ENCODE measurements around the gene B3GNT3. TPM values are rescaled to one million over a fixed set of nuclear protein-coding genes. Genes with fewer than 3 reads are reported as not detected.

The B3GNT3 gene, protein sequence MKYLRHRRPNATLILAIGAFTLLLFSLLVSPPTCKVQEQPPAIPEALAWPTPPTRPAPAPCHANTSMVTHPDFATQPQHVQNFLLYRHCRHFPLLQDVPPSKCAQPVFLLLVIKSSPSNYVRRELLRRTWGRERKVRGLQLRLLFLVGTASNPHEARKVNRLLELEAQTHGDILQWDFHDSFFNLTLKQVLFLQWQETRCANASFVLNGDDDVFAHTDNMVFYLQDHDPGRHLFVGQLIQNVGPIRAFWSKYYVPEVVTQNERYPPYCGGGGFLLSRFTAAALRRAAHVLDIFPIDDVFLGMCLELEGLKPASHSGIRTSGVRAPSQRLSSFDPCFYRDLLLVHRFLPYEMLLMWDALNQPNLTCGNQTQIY
- total RNA-seq, result not detected in 2 replicates

DNA sequence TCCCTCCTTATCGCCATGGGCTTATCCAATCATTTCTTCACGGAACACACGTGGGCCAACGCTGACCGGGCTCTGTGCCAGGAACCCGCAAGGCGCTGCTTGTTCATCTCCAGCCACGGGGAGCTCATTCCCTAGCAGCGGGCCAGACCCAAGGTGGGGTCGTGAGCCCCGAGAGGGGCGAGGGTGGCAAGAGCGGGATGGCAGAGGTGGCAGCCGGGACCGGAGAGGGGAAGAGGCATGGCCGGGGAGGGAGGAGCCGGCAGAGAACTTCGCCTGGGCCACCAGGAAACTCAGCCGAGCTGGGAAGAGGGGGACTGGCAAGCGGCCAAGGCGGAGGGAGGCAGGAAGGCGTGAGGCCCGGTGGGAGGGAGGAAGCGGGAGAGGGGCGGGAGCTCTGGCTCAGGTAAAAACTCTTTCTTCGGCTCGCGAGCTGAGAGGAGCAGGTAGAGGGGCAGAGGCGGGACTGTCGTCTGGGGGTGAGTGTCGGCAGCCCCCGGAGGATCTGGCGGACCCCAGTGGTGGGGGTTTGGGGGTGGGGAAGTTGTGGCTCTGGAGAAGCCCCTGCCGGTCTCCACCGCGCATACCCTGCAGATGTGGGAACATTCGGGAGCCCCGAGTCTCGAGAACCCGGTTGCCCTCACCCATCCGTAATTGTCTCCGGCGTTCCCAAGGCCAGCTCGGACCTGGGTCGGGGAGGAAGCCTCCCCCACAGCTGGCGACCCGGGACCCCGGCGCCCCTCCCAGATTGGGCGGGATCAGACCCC is at the start of gene B3GNT3:
Gene B3GNT3, plus strand, starts transcription at position 408 of the 764 bp plus-strand sequence. CDS start 12,670 bp downstream, outside the sequence.

DNA sequence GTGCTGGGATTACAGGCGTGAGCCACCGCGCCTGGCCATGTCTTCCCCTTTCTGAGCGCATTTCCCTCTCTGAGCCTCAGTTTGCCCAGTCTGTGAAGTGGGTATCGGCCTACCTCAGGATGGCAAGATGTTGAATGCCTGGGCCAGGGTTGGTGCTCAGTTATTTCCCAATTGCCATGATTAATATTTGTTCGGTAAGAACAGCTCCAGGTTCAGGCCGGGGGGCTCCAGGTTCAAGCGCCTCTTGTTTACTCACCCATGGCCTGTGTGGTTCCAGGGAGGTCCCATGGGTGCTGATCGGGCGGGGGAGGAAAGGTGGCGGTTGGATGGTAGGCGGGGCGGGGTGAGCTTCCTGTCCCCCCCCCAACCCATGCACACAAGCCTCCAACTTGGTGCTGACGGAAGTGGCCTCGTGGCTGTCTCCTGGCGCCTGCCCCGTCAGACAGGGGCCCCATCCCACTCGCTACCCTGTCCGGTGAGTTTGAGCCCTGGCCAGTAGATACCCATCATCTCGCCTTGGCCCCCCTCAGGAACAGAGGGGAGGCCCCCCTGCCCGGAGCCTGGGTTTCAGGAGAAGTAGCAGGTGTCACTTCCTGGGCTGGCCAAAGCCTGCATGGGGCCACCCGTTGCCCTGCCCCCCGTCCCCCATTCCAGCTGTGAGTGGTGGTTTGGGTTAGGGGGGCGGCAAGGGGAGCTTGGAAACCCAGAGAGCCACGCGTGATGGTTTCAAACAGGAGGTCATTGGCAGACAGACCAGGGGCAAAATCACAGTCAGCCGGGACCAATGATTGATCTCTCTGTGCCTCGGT is 43.6 kb upstream of the B3GNT3 start, which contains the start of gene FCHO1:
Gene FCHO1, plus strand, starts transcription at position 375 of the 809 bp plus-strand sequence. CDS start 3,688 bp downstream, outside the sequence.

DNA sequence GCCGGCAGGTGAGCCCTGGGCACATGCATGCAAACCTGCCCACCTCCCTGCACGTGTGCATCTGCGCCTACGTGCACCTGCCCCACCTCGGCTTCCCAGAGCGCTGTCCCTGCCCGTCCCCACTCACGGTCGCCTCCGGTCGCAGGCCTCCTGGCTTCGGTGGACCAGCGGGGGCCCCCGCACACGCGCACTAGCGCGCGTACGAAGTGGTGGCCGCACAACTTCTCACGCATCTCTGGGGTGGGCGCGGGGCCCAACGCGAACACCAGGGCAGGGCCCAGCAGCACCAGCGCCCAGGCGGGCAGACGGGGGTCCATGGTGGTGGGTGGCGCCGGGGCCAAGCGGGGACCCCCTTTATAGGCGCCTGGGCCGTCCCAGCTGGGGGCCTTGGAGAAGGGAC is 26.3 kb downstream of the B3GNT3 start, which contains the start of gene INSL3:
Gene INSL3, minus strand, starts transcription at position 330 of the 400 bp plus-strand sequence. Its CDS starts 13 bp downstream, at position 317.

DNA sequence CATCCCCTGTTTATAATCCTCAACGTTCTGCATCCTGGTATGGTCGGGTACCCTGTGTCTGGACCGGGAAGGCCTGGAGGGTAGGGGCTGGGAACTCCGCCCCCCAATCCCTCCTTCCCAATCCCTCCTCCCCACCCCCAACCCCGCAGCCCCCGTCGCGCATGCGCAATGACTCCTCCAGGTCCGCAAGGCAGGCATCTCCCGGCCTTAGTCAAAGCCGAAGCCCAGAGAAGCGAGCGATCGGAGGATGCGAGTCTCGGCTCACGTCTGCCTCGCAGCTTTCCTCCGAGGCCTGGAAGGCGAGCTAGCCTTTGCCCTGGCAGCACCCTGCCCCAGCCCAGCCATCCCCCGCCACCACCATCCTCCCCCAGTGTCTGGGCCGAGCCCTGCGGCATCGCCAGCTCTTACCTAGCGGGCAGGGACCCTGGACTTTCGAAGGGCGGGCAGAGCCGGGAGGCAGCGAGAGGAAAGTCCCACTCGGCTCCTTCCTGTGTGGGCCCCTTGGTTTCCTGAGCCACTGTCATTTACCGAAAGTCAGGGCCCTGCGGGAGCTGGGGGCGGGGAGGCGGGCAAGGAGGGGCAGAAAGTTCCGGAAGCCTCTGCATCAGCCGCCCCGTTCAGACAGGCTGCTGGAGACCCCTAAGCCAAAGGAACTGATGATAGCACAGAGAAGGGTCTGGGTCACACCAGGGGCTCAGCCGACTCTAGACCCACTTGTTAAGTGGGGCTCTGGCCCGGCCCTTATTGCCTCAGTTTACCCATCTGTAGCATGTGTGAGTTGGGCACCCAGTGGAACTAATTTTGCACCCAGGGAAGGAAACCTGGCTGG is 52.8 kb downstream of the B3GNT3 start, which contains the start of gene JAK3:
Gene JAK3, minus strand, starts transcription at position 445 of the 829 bp plus-strand sequence. CDS start 3,565 bp downstream, outside the sequence.

DNA sequence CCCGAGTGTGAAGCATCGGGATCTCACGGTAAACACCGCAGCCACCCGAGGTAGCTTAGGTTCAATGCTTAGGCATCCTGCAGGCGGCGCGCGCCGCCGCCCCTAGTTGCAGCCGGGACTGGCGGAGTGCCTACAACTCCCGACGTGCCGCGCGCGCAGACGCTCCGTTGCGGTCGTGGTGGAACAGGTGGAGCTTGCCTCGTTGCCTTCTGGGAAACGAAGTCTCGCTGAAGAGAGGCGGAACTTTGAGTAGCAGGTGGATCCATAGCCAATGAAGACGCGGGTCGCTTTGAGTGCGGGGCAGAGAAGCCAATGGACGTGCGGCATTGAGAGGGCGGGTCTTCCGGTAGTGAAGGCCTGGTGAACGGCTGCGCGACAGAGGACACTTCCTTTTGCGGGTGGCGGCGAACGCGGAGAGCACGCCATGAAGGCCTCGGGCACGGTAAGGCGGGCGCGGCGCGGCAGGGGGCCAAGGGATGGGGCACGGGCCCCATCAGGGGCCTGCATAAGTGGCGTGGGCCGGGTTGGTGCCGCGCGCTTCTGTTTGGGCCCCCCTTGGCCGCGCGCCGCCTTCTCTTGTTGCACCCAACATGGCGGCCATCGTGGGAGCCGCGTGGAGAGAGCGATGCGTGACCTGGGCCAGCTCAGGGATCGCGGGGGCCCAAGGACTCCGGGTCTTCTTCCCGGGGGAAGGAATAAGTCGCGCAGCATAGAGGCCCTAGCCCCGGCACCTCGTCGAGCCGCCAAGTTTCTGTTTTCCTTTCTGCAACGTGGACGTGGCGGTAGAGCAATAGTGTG is 64.8 kb downstream of the B3GNT3 start, which contains the start of gene RPL18A:
Gene RPL18A, plus strand, starts transcription at position 378 of the 798 bp plus-strand sequence. Its CDS starts 47 bp downstream, at position 425.

Other genes starting within 250 kb of the B3GNT3 start
- 140 and 222 TPM in 2 replicates for gene COLGALT1, start 239.5 kb upstream of the B3GNT3 start, total RNA-seq
- gene UNC13A, start 106.8 kb upstream of the B3GNT3 start, total RNA-seq, result 0.30 and 0.97 TPM in 2 replicates
- gene MAP1S, start 75.7 kb upstream of the B3GNT3 start, total RNA-seq, result 11.3 and 52.6 TPM in 2 replicates
- 0.37 TPM in 1 of 2 replicates, not detected in the other for gene FCHO1, start 43.7 kb upstream of the B3GNT3 start, total RNA-seq
- not detected in 2 replicates for gene INSL3, start 26.4 kb downstream of the B3GNT3 start, total RNA-seq
- gene JAK3, start 52.8 kb downstream of the B3GNT3 start, total RNA-seq, result 2.7 and 3.4 TPM in 2 replicates
- 611 and 1,014 TPM in 2 replicates for gene RPL18A, start 64.8 kb downstream of the B3GNT3 start, total RNA-seq
- not detected in 2 replicates for gene SLC5A5, start 76.8 kb downstream of the B3GNT3 start, total RNA-seq
- gene CCDC124, start 137.9 kb downstream of the B3GNT3 start, total RNA-seq, result 21.1 and 46.0 TPM in 2 replicates
- gene KCNN1, start 172.0 kb downstream of the B3GNT3 start, total RNA-seq, result not detected in 2 replicates
- gene ARRDC2, start 213.0 kb downstream of the B3GNT3 start, total RNA-seq, result 6.8 and 7.2 TPM in 2 replicates